Stomach smooth muscle (tissue), 2 donors: Measurements from ENCODE around the gene PLS1.
"Not testable (repeated sequence)": the region's sequence is repeated elsewhere in the genome, so short reads cannot be mapped to it uniquely, and the experiment has no call there.

Source experiments
- H3K27ac ChIP-seq: one replicate; pipeline ENCODE4 v1.7.0; 2013; ENCODE audit warnings: mild to moderate bottlenecking, low read length, inconsistent platforms
- H3K27me3 ChIP-seq, 2 donors: one replicate each; pipeline ENCODE4 v1.7.0; 2013; ENCODE audit warnings: low read length in 2 of 2; ENCODE audit not compliant: insufficient read depth in 2 of 2, control insufficient read depth in 1 of 2
- H3K36me3 ChIP-seq, 2 donors: one replicate each; pipeline ENCODE4 v1.7.0; 2013; ENCODE audit warnings: low read length in 2 of 2; ENCODE audit not compliant: control insufficient read depth in 2 of 2, insufficient read depth in 2 of 2
- H3K4me1 ChIP-seq: one replicate; pipeline ENCODE4 v1.7.0; 2013; ENCODE audit warnings: low read length; ENCODE audit not compliant: control insufficient read depth, insufficient read depth
- H3K4me3 ChIP-seq, 2 donors: one replicate each; pipeline ENCODE4 v1.7.0; 2013; ENCODE audit warnings: low read length in 2 of 2
- H3K9ac ChIP-seq, 2 donors: one replicate each; pipeline ENCODE4 v1.7.0; 2013; ENCODE audit warnings: low read length in 2 of 2, mild to moderate bottlenecking in 1 of 2
- H3K9me3 ChIP-seq, 2 donors: one replicate each; pipeline ENCODE4 v1.7.0; 2013; ENCODE audit warnings: low read length in 2 of 2; ENCODE audit not compliant: control insufficient read depth in 2 of 2
- donor health status: healthy.
- donor health status: Pancreatic carcinoma.

PLS1 gene

DNA sequence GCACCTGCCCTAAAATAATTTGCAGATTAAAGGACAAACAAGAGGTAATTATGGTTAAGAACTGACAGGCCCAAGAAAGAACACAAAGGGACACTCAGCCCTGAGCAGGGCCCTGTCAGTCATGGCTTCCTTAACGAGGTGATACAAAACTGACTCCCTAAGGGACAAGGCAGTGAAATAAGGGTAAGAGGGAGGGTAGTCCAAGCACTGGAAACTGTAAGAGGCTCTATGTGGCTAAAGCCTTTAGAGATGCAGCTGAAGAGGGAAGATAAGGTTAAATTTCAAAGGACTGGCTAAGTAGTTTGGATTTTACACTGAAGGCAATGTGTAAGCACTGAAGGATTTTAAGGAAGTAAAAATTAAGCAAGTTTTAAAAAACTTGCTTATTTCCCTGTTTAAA, 21.5 kb upstream of the PLS1 start:
- H3K4me3 ChIP-seq, result no peak overlapping the region
- no peaks in the 10 kb centered on the region for H3K9me3 ChIP-seq
- H3K9ac ChIP-seq, result no peak overlapping the region
- no peaks in the 10 kb centered on the region for H3K36me3 ChIP-seq
- peaks cover 9% of the 10 kb centered on the region for H3K4me1 ChIP-seq
- no peak overlapping the region for H3K27ac ChIP-seq
- H3K27me3 ChIP-seq, result no peaks in the 10 kb centered on the region

DNA sequence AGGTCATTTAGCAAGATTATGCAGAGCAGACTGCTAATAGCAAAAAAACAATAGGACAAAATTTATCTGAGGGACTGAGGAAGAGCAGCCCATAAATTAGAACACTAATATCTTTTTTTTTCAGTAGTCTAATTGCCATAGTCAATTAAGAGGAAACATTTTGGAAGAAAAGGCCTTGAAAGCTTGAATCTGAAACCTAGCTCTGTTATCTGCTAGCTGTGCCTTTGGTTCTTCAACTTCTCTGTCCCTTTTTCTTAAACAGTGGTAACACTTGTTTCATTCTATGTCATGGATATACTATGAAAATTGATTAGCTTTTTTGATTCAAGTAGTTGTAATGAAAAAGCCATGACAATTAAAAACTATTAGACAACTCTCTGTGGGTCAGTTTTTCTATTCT, 19.4 kb upstream of the PLS1 start:
- no peak overlapping the region for H3K4me3 ChIP-seq
- no peak overlapping the region for H3K27ac ChIP-seq
- H3K27me3 ChIP-seq, result no peaks in the 10 kb centered on the region
- no peaks in the 10 kb centered on the region for H3K36me3 ChIP-seq
- peaks cover 10% of the 10 kb centered on the region for H3K4me1 ChIP-seq
- H3K9me3 ChIP-seq, result no peaks in the 10 kb centered on the region
- H3K9ac ChIP-seq, result no peak overlapping the region

DNA sequence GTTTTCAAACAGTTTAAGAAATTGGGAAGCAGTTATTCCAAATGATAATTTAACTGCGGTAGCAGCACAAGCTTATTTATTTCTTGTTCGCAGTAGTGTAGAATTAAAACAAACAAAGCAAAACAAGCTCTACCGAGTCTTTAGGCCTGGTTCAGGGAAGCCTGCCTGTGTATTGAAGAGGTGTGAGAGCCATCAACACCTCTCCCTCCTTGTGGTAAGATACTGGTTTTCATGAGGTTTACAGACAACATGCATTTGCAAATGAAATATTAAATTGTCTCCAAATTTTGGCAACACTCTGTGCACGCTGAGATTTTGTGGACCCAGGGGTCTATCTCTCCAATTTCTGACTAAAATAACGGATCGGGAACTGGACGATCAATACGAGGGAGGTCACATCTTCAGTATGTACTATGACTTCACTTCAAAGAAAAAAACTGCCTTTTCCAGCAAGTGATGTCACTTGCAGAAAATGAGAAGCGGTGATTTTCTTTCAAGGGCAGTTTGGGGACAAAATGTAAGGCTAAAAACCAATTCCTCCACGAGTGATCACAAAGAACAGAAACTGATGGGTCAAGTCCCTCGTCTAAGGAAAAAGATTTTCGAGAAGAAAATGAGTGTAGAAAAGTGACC, 18.4 kb upstream of the PLS1 start:
- H3K9me3 ChIP-seq, result no peaks in the 10 kb centered on the region
- H3K36me3 ChIP-seq, result no peaks in the 10 kb centered on the region
- no peaks in the 10 kb centered on the region for H3K27me3 ChIP-seq
- peak overlapping the region; percentile 88 for H3K27ac ChIP-seq
- peaks cover 10% of the 10 kb centered on the region for H3K4me1 ChIP-seq
- H3K9ac ChIP-seq, result peak overlapping the region; percentile 84 to 93
- peak overlapping the region; percentile 95 to 97 for H3K4me3 ChIP-seq

DNA sequence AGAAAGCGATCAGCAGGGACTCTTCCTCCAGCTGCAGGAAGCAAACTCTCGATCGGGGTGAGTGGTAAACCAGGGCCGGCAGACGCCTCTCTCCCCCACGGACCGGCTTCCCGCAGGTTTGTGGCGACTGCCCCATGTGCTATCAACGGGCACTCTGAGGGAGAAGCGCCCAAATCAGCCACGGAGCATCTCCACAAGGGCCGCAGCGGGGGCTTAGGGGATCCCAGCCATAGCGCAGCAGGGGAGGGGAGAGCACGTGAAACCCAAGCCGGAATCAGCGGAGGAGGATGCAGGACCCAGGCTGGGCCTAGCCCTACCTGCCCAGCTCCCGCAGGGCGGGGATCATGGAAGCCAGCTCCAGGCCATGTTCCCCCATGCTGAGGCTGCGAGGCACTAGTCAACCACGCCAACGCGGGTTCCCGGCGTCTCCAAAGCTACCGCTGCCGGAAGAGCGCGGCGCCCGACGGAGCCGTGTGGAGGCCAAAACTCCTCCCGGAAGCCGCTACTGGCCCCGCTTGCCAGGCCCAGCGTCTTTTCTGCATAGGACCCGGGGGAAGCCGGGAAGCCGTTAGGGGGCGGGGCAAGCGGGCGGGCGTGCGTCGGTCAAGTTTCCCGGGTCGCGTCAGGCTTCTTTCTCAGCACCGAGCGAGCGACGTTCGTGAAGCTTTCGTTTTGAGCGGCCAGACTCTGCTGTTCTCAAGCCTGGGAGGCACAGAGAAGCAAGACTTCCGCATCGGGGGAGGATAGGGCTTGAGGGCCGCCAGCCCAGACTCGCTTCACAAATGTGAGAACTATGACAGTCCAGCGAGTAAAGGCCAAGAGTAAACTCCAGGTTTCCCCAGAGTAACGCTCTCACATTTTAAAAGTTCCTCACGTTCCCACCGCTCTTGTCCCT, 17.6 kb upstream of the PLS1 start, which contains the start of gene ATR:
Gene ATR, minus strand, starts transcription at position 405 of the 895 bp plus-strand sequence. Its CDS starts 29 bp downstream, at position 376.
- Histone ChIP-seq H3K9me3 (no peaks in the 10 kb centered on the region), H3K9ac (peak within 1 kb of the TSS; percentile 93 to 96), H3K36me3 (no peaks in the 10 kb centered on the region), H3K27ac (peak within 1 kb of the TSS; percentile 88), H3K4me3 (peak within 1 kb of the TSS; percentile 95 to 97), H3K4me1 (peaks cover 10% of the 10 kb centered on the region), H3K27me3 (no peaks in the 10 kb centered on the region)

DNA sequence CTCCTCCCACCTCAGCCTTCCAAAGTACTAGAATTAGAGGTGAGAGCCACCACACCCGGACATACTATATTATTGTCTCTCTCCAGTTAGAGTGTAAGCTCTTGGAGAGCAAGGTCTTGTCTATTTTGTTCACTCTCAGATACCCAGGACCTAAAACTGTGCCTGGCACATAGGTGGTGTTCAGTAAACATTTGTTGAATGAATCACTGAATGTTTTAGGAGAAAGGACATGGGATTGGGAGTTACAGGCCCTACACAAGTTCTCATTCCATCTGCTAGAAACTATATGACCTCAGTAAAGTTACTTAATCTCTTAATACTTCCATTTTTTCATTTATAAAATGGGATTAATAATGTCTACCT, 16.2 kb upstream of the PLS1 start:
- no peaks in the 10 kb centered on the region for H3K36me3 ChIP-seq
- no peaks in the 10 kb centered on the region for H3K27me3 ChIP-seq
- no peaks in the 10 kb centered on the region for H3K9me3 ChIP-seq
- H3K9ac ChIP-seq, result no peak overlapping the region
- no peak overlapping the region for H3K27ac ChIP-seq
- peaks cover 10% of the 10 kb centered on the region for H3K4me1 ChIP-seq
- H3K4me3 ChIP-seq, result no peak overlapping the region

DNA sequence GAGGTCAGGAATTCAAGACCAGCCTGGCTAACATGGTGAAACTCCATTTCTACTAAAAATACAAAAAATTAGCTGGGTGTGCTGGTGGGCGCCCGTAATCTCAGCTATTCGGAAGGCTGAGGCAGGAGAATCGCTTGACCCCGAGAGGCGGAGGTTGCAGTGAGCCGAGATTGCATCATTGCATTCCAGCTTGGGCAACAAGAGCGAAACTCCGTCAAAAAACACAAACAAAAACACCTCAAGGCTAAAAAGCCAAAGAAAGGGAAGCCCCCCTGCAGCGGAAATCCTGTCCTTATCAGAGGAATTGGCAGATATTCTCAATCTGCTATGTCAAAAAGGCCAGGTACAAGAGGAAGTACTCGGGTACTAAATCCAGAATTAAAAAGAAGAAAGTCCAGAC, 15.1 kb upstream of the PLS1 start:
- not testable (repeated sequence) for H3K27me3 ChIP-seq, H3K9me3 ChIP-seq, H3K4me3 ChIP-seq, H3K36me3 ChIP-seq, H3K27ac ChIP-seq, H3K9ac ChIP-seq, H3K4me1 ChIP-seq

DNA sequence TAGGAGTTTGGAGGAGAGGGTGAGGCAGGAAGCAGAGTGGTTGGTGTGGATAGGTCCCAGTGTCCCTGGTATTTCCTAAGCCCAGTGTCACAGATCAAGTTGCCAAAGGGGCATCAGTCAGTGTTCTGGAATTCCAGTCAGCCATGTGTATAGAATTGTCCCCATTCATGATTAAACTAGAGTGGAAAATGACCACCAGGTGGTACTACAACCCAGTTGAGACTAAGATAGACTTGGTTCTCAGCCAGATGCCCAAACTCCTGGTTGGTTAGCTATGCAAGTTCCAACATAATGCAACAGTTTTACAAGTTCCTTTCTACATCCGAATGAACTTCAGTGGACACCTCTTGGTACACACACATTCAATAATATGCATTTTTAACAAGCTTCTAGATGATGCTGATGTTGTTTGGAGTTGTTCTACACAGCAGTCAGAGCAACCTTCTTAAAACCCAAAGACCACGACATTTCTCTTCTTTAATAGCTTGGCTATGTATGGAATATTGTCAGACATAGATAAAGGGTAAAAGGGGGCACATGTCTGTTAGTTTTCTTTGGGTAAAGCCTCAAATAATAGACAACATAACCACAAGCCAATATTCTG, 9.3 kb upstream of the PLS1 start:
- Histone ChIP-seq H3K4me1 (no peaks in the 10 kb centered on the region), H3K27ac (no peak overlapping the region), H3K4me3 (no peak overlapping the region), H3K36me3 (no peaks in the 10 kb centered on the region), H3K27me3 (no peaks in the 10 kb centered on the region), H3K9ac (no peak overlapping the region), H3K9me3 (no peaks in the 10 kb centered on the region)

DNA sequence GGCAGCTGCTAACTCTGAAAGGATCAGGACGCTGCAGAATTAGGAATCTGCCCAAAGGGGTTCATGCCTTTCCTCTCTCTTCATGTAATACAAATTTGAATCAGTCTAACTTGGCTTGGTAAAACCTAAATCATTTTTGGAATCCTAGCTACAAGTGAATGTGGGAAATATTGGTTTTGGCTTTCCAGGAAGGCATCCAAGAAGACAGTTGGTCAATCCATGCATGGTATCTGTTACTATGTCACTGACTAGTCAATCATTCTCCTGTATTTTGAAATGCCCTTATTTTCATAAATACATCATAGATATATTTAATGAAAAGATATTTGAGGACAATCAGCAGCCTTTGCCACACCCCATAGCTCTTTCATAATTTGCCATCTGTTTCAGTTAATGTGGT, 7.5 kb upstream of the PLS1 start:
- Histone ChIP-seq H3K27ac (no peak overlapping the region), H3K9ac (no peak overlapping the region), H3K9me3 (no peaks in the 10 kb centered on the region), H3K4me1 (no peaks in the 10 kb centered on the region), H3K4me3 (no peak overlapping the region), H3K36me3 (no peaks in the 10 kb centered on the region), H3K27me3 (no peaks in the 10 kb centered on the region)

DNA sequence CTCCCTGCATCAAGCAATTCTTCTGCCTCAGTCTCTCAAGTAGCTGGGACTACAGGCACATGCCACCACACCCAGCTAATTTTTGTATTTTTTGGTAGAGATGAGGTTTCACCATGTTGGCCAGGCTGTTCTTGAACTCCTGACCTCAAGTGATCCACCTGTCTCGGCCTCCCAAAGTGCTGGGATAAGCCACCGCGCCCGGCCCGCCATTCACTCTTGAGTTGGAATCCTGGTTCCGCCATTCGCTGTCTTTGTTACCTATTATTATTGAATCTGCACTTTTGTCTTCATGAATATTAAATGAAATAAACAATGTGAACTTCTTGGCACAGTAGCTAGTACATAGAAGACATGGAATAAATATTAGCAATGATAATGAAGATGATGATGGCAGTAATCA, 3.9 kb upstream of the PLS1 start:
- not testable (repeated sequence) for H3K36me3 ChIP-seq, H3K4me1 ChIP-seq, H3K4me3 ChIP-seq, H3K27me3 ChIP-seq, H3K9me3 ChIP-seq, H3K27ac ChIP-seq, H3K9ac ChIP-seq

DNA sequence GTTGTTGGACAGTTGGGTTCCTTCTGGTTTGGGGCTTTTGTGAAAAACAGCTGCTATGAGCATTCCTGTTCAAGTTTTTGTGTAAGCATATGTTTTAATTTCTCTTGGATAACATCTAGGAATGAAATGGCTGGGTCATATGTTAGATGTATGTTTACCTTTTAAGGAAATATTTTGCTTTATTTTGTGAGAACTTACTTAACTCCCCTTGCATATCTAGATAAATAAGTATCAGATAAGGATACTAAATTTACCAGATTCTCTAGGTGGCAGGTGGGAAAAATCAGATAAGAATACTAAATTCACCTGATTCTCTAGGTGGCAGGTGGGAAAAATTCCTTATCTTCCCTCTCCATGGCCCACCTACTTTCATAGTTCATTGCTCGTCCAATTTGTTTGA, 1.1 kb upstream of the PLS1 start:
- H3K9me3 ChIP-seq, result no peaks in the 10 kb centered on the region
- no peak overlapping the region for H3K27ac ChIP-seq
- H3K9ac ChIP-seq, result no peak overlapping the region
- H3K4me1 ChIP-seq, result peaks cover 10% of the 10 kb centered on the region
- H3K27me3 ChIP-seq, result no peaks in the 10 kb centered on the region
- no peak overlapping the region for H3K4me3 ChIP-seq
- H3K36me3 ChIP-seq, result no peaks in the 10 kb centered on the region

DNA sequence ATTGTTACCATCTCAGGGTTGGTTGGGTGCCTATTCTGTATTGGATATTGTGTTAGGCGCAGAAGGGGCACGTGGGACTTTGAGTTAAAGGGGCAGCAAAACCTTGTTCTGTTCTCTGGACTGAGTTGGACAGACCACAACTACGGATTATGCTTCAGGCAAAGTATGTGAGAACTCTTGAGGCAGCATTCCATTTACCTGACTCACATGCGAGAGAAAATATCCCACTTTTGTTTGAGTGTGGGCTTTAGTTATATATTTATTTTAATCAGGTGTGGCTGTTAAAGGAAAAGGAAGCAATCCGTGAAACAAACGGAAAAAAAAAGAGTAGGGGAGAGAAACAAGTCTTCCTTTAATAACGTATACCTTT, 627 bp upstream of the PLS1 start:
- H3K27ac ChIP-seq, result no peak overlapping the region
- peak overlapping the region; percentile 82 to 92 for H3K4me3 ChIP-seq
- H3K9ac ChIP-seq, result peak overlapping the region; percentile 50 to 68
- no peaks in the 10 kb centered on the region for H3K36me3 ChIP-seq
- H3K27me3 ChIP-seq, result no peaks in the 10 kb centered on the region
- peaks cover 10% of the 10 kb centered on the region for H3K4me1 ChIP-seq
- no peaks in the 10 kb centered on the region for H3K9me3 ChIP-seq
